HepG2 (cell line): ENCODE data around the gene PPP1R15A. TPM values are rescaled to one million over a fixed set of nuclear protein-coding genes. Genes with fewer than 3 reads are reported as not detected.

Experiments
- AGO1 ChIP-seq: fragments of 200-400 bp; formaldehyde crosslinking; IDR thresholded peaks from 2 replicates; pipeline ENCODE4 v1.6.1; 2017; ENCODE audit warnings: mild to moderate bottlenecking, low read depth, low read length, moderate library complexity; ENCODE audit not compliant: poor library complexity, severe bottlenecking
- GATAD2A ChIP-seq: IDR thresholded peaks from 2 replicates; pipeline ENCODE4 v1.6.1; 2016
- HCFC1 ChIP-seq: fragments of 150-350 bp; IDR thresholded peaks from 2 replicates; pipeline ENCODE4 v1.6.1; 2014; ENCODE audit warnings: low read depth, low read length
- HDAC1 ChIP-seq: sonication (generic); formaldehyde crosslinking; IDR thresholded peaks from 2 replicates; pipeline ENCODE4 v1.5.1; 2020; ENCODE audit warnings: mild to moderate bottlenecking, missing genetic modification reagents
- MBNL3 ChIP-seq: fragments of 250-450 bp; sonication (Bioruptor Pico); conservative IDR thresholded peaks from 2 replicates; pipeline ENCODE4 v1.8.0; 2022; ENCODE audit warnings: mild to moderate bottlenecking, inconsistent platforms
- NAIF1 ChIP-seq: sonication (generic); formaldehyde crosslinking; IDR thresholded peaks from 2 replicates; pipeline ENCODE4 v1.5.0; 2020; ENCODE audit warnings: mild to moderate bottlenecking, missing genetic modification reagents, borderline replicate concordance
- RELA ChIP-seq: sonication (generic); formaldehyde crosslinking; IDR thresholded peaks from 2 replicates; pipeline ENCODE4 v1.4.0; 2020; ENCODE audit warnings: missing genetic modification reagents
- SIN3A ChIP-seq: IDR thresholded peaks from 2 replicates; pipeline ENCODE4 v1.6.1; 2011; ENCODE audit warnings: low read depth, mild to moderate bottlenecking, control low read depth, low read length, borderline replicate concordance
- TARDBP ChIP-seq: sonication (generic); formaldehyde crosslinking; IDR thresholded peaks from 2 replicates; pipeline ENCODE4 v1.8.0; 2022; ENCODE audit warnings: mild to moderate bottlenecking, missing genetic modification reagents
- TP53 ChIP-seq: sonication (generic); formaldehyde crosslinking; conservative IDR thresholded peaks from 2 replicates; pipeline ENCODE4 v1.4.0; 2020; ENCODE audit warnings: missing genetic modification reagents
- U2AF2 ChIP-seq: fragments of 200-400 bp; formaldehyde crosslinking; IDR thresholded peaks from 2 replicates; pipeline ENCODE4 v1.6.1; 2017; ENCODE audit warnings: low read depth, mild to moderate bottlenecking, low read length
- ZFP36L1 ChIP-seq: sonication (generic); formaldehyde crosslinking; IDR thresholded peaks from 2 replicates; pipeline ENCODE4 v1.8.0; 2022; ENCODE audit warnings: mild to moderate bottlenecking, missing genetic modification reagents, moderate library complexity
- ZKSCAN8 ChIP-seq: IDR thresholded peaks from 2 replicates; pipeline ENCODE4 v1.6.1; 2016; ENCODE audit warnings: borderline replicate concordance, missing genetic modification reagents, missing compliant biosample characterization
- ZNF121 ChIP-seq: sonication (generic); formaldehyde crosslinking; IDR thresholded peaks from 2 replicates; pipeline ENCODE4 v1.5.0; 2020; ENCODE audit warnings: mild to moderate bottlenecking, missing genetic modification reagents
- ZNF138 ChIP-seq: sonication (generic); formaldehyde crosslinking; IDR thresholded peaks from 2 replicates; pipeline ENCODE4 v1.5.0; 2020; ENCODE audit warnings: mild to moderate bottlenecking, low read depth, missing genetic modification reagents
- ZNF282 ChIP-seq: fragments of 450-650 bp; IDR thresholded peaks from 2 replicates; pipeline ENCODE4 v1.6.1; 2018; ENCODE audit not compliant: partially characterized antibody
- ZNF3 ChIP-seq: IDR thresholded peaks from 2 replicates; pipeline ENCODE4 v1.7.0; 2017; ENCODE audit warnings: inconsistent platforms
- ZNF567 ChIP-seq: sonication (generic); formaldehyde crosslinking; IDR thresholded peaks from 2 replicates; pipeline ENCODE4 v1.8.1; 2023; ENCODE audit warnings: mild to moderate bottlenecking, missing genetic modification reagents, borderline replicate concordance
- ZNF570 ChIP-seq: sonication (generic); formaldehyde crosslinking; IDR thresholded peaks from 2 replicates; pipeline ENCODE4 v1.4.0; 2020; ENCODE audit warnings: mild to moderate bottlenecking, missing genetic modification reagents, borderline replicate concordance
- ZSCAN31 ChIP-seq: sonication (generic); formaldehyde crosslinking; IDR thresholded peaks from 2 replicates; pipeline ENCODE4 v1.5.0; 2020; ENCODE audit warnings: low read depth, mild to moderate bottlenecking, missing genetic modification reagents
- polyA plus RNA-seq, 8 experiments: library from polyadenylated mRNA; depleted of rRNA in 3 of 8; stranded (reverse) in 7 of 8; unstranded in 1 of 8; fragments of >200 nt; fragmentation: Illumina TruSeq in 4 of 8; extraction: Trizol in 4 of 8; gene quantifications; 2 replicates each; pipeline versions ENCODE4 v1.2.1 to v1.2.3, GENCODE V29; 2011 to 2016; ENCODE audit warnings: low read depth in 4 of 8, missing spikeins in 1 of 8, mixed read lengths in 1 of 8; ENCODE audit not compliant: insufficient read depth in 1 of 8
- total RNA-seq, 5 experiments: library from RNA; depleted of rRNA; stranded (reverse); fragments of >200 nt; fragmentation: Illumina TruSeq; extraction: Trizol; gene quantifications; 2 replicates each; pipeline ENCODE4 v1.2.3, GENCODE V29; 2016; ENCODE audit warnings: low read depth in 1 of 5
- TF ChIP-seq, protein P1 (sequence below): sonication (generic); formaldehyde crosslinking; IDR thresholded peaks from 2 replicates; pipeline ENCODE4 v1.4.0; 2020; ENCODE audit warnings: missing genetic modification reagents, borderline replicate concordance
- TF ChIP-seq, protein P2 (sequence below): sonication (generic); formaldehyde crosslinking; IDR thresholded peaks from 2 replicates; pipeline ENCODE4 v1.5.0; 2020; ENCODE audit warnings: missing genetic modification reagents
- TF ChIP-seq, protein P3 (sequence below): sonication (generic); formaldehyde crosslinking; IDR thresholded peaks from 2 replicates; pipeline ENCODE4 v1.5.0; 2020; ENCODE audit warnings: missing genetic modification reagents
- TF ChIP-seq, protein P4 (sequence below): sonication (generic); formaldehyde crosslinking; IDR thresholded peaks from 2 replicates; pipeline ENCODE4 v1.8.1; 2022; ENCODE audit warnings: mild to moderate bottlenecking, missing genetic modification reagents

Gene PPP1R15A
- total and polyA plus RNA-seq, 2 of the 13 experiments (the other 11 are each of a cell fraction or from before 2014, with no cell fraction given), result 15.6 to 18.5 TPM

DNA sequence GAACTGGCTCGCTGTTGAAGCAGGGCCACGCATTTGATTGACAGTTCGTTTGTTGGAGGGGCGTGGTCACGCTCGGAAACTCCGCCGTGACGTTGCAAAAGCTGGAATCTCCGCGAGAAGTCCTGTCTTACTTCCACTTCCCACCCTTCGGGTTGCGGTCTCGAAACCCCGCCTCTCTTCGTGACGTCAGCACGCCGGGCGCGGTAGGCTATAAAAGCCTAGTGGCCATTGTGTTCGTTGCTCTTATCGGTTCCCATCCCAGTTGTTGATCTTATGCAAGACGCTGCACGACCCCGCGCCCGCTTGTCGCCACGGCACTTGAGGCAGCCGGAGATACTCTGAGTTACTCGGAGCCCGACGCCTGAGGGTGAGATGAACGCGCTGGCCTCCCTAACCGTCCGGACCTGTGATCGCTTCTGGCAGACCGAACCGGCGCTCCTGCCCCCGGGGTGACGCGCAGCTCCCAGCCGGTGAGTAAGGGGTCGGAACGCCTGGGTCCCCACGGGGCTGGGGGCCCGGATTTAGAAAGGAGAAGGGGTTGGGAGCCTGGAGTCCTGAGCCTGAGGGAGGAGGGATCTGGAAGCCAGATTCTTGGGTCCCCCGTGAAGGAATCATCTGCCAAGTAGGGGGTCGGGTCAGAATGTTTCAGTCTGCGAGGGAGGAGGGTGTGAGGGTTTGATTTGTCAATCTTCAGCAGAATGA, at the start of gene PPP1R15A (continued):
- TF ChIP-seq, protein P1, sequence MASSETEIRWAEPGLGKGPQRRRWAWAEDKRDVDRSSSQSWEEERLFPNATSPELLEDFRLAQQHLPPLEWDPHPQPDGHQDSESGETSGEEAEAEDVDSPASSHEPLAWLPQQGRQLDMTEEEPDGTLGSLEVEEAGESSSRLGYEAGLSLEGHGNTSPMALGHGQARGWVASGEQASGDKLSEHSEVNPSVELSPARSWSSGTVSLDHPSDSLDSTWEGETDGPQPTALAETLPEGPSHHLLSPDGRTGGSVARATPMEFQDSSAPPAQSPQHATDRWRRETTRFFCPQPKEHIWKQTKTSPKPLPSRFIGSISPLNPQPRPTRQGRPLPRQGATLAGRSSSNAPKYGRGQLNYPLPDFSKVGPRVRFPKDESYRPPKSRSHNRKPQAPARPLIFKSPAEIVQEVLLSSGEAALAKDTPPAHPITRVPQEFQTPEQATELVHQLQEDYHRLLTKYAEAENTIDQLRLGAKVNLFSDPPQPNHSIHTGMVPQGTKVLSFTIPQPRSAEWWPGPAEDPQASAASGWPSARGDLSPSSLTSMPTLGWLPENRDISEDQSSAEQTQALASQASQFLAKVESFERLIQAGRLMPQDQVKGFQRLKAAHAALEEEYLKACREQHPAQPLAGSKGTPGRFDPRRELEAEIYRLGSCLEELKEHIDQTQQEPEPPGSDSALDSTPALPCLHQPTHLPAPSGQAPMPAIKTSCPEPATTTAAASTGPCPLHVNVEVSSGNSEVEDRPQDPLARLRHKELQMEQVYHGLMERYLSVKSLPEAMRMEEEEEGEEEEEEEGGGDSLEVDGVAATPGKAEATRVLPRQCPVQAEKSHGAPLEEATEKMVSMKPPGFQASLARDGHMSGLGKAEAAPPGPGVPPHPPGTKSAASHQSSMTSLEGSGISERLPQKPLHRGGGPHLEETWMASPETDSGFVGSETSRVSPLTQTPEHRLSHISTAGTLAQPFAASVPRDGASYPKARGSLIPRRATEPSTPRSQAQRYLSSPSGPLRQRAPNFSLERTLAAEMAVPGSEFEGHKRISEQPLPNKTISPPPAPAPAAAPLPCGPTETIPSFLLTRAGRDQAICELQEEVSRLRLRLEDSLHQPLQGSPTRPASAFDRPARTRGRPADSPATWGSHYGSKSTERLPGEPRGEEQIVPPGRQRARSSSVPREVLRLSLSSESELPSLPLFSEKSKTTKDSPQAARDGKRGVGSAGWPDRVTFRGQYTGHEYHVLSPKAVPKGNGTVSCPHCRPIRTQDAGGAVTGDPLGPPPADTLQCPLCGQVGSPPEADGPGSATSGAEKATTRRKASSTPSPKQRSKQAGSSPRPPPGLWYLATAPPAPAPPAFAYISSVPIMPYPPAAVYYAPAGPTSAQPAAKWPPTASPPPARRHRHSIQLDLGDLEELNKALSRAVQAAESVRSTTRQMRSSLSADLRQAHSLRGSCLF, result no peak
- peak; percentile 50 for TF ChIP-seq HCFC1
- TF ChIP-seq ZNF3 (CRISPR knock-in tag), result no peak
- TF ChIP-seq, protein P2, sequence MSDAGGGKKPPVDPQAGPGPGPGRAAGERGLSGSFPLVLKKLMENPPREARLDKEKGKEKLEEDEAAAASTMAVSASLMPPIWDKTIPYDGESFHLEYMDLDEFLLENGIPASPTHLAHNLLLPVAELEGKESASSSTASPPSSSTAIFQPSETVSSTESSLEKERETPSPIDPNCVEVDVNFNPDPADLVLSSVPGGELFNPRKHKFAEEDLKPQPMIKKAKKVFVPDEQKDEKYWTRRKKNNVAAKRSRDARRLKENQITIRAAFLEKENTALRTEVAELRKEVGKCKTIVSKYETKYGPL (CRISPR knock-in tag), result peak; percentile 83; the same call in 1 of the 2 replicates
- peak; percentile 56; the same call in 1 of the 2 replicates for TF ChIP-seq ZNF138 (CRISPR knock-in tag)
- TF ChIP-seq, protein P3, sequence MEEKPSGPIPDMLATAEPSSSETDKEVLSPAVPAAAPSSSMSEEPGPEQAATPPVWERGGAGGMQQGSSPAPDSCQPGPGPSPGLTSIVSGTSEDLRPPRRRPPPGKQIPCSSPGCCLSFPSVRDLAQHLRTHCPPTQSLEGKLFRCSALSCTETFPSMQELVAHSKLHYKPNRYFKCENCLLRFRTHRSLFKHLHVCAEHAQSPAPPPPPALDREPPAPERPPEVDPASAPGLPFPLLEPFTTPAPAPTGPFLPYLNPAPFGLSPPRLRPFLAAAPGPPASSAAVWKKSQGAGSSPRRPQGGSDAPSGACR (CRISPR knock-in tag), result peak; percentile 50; the same call in 1 of the 2 replicates
- TF ChIP-seq MBNL3 (CRISPR knock-in tag), result no peak
- peak; percentile 81; the same call in 1 of the 2 replicates for TF ChIP-seq SIN3A
- peak; percentile 73; the same call in 1 of the 2 replicates for TF ChIP-seq ZNF567 (CRISPR knock-in tag)
- no peak for TF ChIP-seq ZKSCAN8 (CRISPR knock-in tag)
- peak; percentile 49 for TF ChIP-seq GATAD2A (CRISPR knock-in tag)
- TF ChIP-seq, protein P4, sequence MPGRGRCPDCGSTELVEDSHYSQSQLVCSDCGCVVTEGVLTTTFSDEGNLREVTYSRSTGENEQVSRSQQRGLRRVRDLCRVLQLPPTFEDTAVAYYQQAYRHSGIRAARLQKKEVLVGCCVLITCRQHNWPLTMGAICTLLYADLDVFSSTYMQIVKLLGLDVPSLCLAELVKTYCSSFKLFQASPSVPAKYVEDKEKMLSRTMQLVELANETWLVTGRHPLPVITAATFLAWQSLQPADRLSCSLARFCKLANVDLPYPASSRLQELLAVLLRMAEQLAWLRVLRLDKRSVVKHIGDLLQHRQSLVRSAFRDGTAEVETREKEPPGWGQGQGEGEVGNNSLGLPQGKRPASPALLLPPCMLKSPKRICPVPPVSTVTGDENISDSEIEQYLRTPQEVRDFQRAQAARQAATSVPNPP, result no peak
- TF ChIP-seq ZSCAN31 (CRISPR knock-in tag), result no peak
- TF ChIP-seq TP53 (CRISPR knock-in tag), result no peak
- no peak for TF ChIP-seq ZNF570 (CRISPR knock-in tag)
- peak; percentile 81 for TF ChIP-seq HDAC1 (CRISPR knock-in tag)
- no peak for TF ChIP-seq RELA (CRISPR knock-in tag)
- no peak for TF ChIP-seq TARDBP
- no peak for TF ChIP-seq ZNF282
- TF ChIP-seq NAIF1 (CRISPR knock-in tag), result 0 out of 2 replicates have a peak, but pooled peaks have one; percentile 63
- TF ChIP-seq U2AF2, result no peak
- peak; percentile 63; the same call in 1 of the 2 replicates for TF ChIP-seq ZFP36L1 (CRISPR knock-in tag)
- peak; percentile 50 for TF ChIP-seq AGO1
- no peak for TF ChIP-seq ZNF121 (CRISPR knock-in tag)
